ENCODE results near the gene CAPZB.

The CAPZB gene

GRCh38 chr1:19363536-19364152, 121.7 kb downstream of the CAPZB start:
- DNase-seq: no peak

DNA sequence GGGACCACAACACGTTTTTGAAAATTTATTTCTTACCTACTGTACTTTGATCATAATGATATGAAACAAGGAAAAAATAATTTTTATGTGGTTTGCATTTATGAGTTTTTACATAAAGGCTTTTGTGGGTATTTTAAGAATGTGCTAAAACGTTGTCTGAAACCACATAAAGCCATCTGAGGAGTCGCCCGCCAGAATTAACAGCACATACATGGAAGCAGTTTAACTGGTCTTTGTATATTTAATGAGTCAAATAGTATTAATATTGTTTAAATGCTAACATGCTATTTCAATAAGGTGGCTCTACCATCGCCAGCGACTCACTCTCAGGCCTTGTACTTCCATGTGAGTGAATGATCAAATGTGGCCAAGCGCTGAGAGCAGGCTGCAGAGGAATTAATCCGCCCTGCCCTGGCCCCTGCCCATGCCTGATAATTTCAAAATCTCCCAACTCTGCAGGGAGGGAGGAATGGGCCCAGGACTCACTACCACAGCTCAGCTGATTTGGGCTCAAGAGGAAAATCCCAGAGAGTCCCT, 123.7 kb downstream of the CAPZB start:
- DNase-seq: no peak

GRCh38 chr1:19360843-19361610, 124.3 kb downstream of the CAPZB start:
- no peak for DNase-seq

DNA sequence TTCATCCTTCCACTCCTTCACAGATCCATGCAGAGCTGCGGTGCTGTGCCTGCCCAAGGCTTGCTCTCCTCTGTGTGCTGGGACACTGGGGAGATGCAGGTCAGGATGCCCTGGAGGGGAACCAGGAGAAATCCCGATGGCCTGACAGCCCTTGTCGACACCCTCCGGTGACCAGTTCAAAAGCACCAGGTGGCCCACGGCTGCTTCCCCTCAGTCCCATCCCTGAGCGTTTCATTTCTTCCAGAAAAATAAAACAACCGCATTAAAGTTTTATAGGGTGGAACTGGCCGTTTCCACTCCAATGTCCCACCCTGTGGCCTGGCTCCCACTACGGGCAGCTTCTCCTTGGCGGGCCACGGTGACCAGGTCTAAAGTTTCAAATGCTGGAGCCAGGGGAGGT, 124.9 kb downstream of the CAPZB start:
- no peak for DNase-seq

- no peak for DNase-seq
Observed at GRCh38 chr1:19360016-19360415, 125.3 kb downstream of the CAPZB start.

GRCh38 chr1:19359357-19359756, 126.0 kb downstream of the CAPZB start:
- DNase-seq: no peak

DNA sequence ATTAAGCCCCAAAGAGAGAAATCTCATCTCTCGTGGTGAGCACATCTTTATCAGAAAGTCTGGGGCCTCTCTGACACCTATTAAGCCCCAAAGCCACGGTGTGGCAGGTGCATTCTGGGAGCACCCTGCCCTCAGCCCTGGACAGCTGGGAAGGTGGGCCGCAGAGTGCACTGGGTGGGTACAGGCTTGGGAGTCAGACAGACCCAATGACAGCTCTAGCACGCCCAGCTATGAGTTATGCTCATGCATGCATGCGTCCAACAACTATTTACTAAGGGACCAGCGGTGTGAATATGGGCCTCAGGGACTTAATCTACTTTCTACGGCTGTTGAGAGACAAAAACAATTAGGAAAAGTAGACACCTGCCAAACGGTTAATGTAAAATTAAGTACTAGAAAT, 126.6 kb downstream of the CAPZB start:
- no peak for DNase-seq

- DNase-seq: no peak
Observed at GRCh38 chr1:19357299-19357986, 127.9 kb downstream of the CAPZB start.

DNA sequence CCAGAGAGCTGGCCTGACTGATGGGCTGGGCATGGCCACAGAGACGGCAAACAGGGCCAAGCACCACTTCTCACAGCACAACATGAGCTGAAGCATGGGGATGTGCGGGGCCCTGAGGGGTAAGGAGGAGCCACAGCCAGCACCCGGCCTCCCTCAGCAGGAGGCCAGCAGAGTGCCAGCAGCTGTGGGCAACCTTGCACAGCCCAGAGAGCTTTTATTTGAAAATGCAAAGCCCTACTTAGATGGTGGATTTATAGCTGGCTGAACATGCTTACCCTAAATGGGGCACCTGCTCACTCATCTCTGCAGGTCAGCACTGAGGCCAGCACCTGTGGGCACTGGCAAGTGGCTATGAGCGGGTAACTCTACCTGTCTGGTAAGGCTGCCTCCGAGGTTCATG, 129.1 kb downstream of the CAPZB start:
- DNase-seq: no peak

DNA sequence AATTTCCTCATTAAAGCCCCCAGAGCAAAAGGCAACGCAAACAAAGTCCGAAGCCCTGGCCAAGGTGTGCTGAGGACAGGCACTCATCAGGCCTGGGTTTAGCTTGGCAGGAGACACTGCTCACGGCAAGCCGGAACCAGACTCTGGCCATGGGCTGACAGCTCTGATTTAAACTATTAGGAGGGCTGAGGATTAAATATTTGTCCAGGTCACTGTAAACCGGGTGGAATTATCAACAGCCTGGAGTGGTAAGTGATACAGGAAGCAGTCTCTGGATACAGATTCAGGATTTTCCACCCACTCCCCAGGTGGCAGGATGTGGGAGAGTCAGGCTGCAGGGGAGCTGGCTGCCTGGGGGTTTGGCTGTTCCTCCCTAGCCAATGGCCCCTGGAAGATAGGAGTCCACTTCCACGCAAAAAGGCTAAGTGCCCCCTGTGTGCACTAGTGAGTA, 130.8 kb downstream of the CAPZB start:
- DNase-seq: no peak

DNA sequence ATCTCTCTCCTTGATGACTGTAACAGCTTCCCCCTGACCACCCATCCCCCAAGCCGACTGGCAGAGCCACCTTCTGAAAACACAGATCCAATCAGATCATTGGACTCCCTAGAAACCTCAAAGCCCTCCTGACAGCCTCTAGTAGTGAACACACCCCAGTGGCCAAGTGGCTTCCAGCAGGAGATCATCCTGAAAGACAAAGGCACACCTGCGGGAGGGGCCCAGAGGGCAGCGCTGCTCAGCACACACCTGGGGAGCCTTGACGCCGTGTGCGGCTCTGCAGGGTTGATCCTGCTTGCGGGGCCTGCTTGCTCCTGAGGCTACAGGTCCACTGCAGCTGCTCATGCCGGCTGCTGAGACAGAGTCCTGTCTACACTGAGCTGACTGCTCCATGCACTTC, 131.7 kb downstream of the CAPZB start:
- no peak for DNase-seq

GRCh38 chr1:19352839-19353238, 132.5 kb downstream of the CAPZB start:
- DNase-seq: no peak

- DNase-seq: no peak
Observed at GRCh38 chr1:19351873-19352272, 133.5 kb downstream of the CAPZB start.

- DNase-seq: no peak
Observed at GRCh38 chr1:19350566-19350965, 134.8 kb downstream of the CAPZB start.

DNA sequence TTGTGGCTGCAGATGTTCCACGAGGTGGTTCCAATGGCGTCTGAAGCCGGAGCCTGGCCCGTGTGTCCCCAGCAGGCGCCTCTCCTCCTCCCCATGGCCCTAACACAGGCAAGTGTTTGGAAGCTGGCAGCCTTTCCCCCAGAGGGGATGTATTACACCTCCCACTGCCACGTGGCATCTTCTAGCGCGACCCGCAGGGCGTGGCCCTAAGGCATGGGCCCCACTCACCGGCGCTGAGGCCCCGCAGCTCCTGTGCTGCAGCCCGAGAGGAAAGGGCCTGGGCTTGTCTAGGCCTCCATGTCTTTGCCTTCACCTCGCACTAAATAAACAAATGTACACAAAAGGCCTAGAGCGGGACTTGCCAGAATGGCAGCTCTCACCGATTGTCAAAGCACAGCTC, 135.3 kb downstream of the CAPZB start:
- no peak for DNase-seq

GRCh38 chr1:19348441-19349198, 136.7 kb downstream of the CAPZB start:
- DNase-seq: no peak

DNA sequence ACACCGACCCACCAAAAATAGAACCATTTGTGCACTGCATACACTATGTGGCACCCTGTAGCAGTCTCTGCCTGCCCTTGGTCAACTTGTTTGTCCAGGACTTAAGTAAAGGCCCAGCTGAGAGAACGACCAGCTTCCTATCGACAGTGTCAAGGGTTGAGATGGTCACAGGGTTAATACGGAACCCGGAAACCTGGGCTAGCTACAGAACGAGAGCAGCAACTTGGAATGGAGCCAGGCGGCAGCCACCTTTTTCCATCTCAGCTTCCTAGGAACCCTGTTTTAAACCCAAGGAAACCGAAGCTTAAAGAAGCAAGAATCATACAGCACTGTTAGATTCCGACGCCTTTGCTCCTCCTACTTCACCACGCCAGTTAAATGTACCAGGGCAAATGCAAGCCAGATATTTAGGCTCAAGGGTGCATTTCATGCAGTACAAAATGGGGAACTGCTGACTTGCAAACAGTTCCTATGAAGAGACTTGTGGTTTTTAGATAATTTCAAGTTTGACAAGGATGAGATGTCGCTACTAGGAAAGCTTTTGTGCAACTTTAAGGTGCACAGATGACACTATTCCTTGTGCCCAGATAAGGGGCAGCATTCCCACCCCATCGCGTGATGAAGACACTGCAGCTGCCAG, 137.7 kb downstream of the CAPZB start:
- DNase-seq: no peak

GRCh38 chr1:19346026-19346425, 139.3 kb downstream of the CAPZB start:
- DNase-seq: no peak

DNA sequence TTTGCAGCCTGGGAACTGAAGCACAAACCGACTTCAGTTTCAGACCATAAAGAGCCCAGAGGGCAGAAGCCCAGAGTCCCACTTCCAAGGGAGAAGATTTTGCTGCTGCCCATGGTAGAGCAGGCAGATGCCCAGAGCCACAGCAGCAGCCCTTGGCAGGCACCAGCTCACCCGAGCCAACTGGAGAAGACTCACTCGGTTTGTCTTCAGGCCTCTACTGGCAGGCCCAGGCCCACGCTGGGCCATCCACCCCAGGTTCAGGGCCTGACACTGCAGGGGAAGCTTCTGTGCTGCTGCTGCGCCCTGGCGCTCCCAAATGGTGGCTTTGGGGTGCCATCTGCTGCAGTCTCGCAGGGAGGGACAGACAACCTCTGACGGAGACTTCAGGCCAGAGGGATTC, 139.9 kb downstream of the CAPZB start:
- no peak for DNase-seq

DNA sequence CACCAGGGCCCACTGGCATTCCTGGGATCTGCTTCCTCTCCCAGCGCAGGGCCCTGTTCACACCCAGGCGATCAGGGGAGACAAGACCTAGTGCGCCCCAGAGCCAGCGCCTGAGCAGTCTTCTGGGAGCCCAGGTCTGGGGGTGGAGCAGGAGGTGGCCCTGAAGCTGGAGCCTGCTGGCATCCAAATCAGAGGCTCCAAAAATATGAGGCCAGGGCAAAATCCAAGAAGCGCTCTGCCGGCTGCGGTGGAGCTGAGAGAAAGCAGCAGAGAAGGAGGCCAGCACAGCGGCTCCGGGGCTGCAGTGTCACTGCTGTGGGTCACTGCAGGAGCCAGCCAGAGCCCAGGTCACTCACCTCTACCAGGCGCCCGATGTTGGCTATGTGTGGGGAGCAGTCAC, 140.5 kb downstream of the CAPZB start:
- DNase-seq: no peak

GRCh38 chr1:19344372-19344810, 140.9 kb downstream of the CAPZB start:
- no peak for DNase-seq

DNA sequence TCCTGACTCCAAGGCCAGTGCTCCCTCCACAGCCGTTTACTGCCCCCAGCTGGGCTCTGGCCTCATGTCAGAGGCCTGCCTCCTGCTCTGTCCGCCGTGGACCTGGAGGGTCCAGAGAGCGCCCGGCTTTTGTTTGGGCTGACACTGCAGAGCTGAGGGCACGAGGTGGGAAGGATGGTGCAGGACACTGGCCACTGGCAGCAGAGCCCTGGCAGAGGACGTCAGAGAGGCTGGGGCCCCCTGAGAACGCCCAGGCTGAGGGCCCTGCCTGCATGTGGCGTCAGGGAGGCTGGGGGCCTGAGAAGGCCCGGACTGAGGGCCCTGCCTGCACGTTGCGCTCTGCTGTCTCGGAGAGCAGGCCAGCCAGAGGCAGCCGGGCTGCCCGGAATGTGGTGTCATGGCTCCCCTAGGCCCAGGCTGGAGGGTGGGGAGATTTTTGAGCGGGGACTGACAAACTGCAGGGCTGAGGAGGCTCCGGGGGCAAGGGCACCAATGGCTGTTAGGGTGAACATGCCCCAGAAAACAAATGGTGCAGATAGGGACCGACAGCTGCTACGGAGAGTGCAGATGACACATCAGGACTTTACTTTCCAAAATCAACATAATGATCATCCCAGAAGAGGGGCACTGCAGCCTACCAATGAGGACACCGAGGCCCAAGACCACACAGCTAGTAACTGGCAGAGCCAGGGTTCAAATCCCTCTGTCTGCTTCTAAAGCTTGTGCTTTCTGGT, 141.6 kb downstream of the CAPZB start:
- no peak for DNase-seq
